BLaER1 treated with 17β-estradiol and CSF1 and Interleukin-3, amounts not matched to agents 10 nM and 100 nM (cell line): ENCODE measurements around the gene SHISA9.

Experiments
- H3K27ac ChIP-seq, 11 experiments: shearing (Covaris generic); formaldehyde crosslinking; 2 replicates each; pipeline ENCODE4 v1.8.1; 2022
- H3K27me3 ChIP-seq, 11 experiments: shearing (Covaris generic); formaldehyde crosslinking; 2 replicates each; pipeline ENCODE4 v1.8.1; 2022
- H3K36me3 ChIP-seq, 11 experiments: shearing (Covaris generic); formaldehyde crosslinking; 2 replicates each; pipeline ENCODE4 v1.8.1; 2022
- H3K4me1 ChIP-seq, 10 experiments: shearing (Covaris generic); formaldehyde crosslinking; 2 replicates each; pipeline ENCODE4 v1.8.1; 2022
- H3K4me2 ChIP-seq, 11 experiments: shearing (Covaris generic); formaldehyde crosslinking; 2 replicates each; pipeline ENCODE4 v1.8.1; 2022
- H3K4me3 ChIP-seq, 10 experiments: shearing (Covaris generic); formaldehyde crosslinking; 2 replicates each; pipeline ENCODE4 v1.8.1; 2022
- H3K9ac ChIP-seq, 11 experiments: shearing (Covaris generic); formaldehyde crosslinking; 2 replicates each; pipeline ENCODE4 v1.8.1; 2022
- H3K9me3 ChIP-seq, 11 experiments: shearing (Covaris generic); formaldehyde crosslinking; replicated peaks in 1 of 11; 2 replicates each; pipeline ENCODE4 v1.8.1; 2022
- H4K20me1 ChIP-seq, 11 experiments: shearing (Covaris generic); formaldehyde crosslinking; 2 replicates each; pipeline ENCODE4 v1.8.1; 2022
- Cebpa-rat ChIP-seq, 11 experiments: shearing (Covaris generic); IDR thresholded peaks; 2 replicates each; pipeline ENCODE4 v1.8.1; 2022

SHISA9 gene

DNA sequence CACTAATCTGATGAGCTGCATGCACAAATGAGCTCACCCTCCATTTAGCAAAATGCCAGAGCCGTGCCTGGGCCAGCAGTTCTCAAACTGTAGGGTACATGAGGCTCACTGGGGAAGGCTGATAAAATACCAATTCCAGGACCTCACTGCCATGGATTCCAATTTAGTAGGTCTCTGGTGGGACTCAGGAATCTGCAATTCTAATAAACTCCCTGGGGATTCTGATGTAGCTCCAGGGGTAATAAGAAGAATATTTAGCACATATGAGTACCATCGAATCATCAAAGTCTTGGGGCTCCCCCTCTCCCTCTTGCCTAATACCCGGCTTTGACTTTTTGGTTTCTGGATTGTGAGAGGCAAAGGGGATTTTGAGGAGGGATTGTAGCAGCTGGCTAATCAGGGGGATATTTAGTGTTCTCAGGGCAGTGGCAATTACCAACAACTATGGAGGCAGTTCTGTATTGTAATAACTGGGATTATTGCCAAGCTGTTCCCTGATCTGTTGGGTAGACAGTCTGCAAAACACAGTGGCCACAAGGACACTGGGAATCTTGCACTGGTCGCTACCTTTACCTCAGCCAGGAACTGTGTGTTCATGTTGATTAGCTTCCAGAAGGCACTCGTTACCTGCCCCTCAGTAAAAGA lies 140.4 kb downstream of the SHISA9 start:
- TF ChIP-seq Cebpa-rat (IDR thresholded peaks at IDR 0.05) = no peak
- no peak overlapping the region for H3K4me3 ChIP-seq
- no peak overlapping the region for H3K4me2 ChIP-seq
- H3K27me3 ChIP-seq = no peaks in the 10 kb centered on the region
- H3K9me3 ChIP-seq = peaks cover 0 to 11% (median 0%) of the 10 kb centered on the region in 11 experiments; a peak in 4 of 22 replicates
- H3K36me3 ChIP-seq = no peaks in the 10 kb centered on the region
- no peaks in the 10 kb centered on the region for H4K20me1 ChIP-seq
- H3K9ac ChIP-seq = no peak overlapping the region
- no peaks in the 10 kb centered on the region for H3K4me1 ChIP-seq
- no peak overlapping the region for H3K27ac ChIP-seq

DNA sequence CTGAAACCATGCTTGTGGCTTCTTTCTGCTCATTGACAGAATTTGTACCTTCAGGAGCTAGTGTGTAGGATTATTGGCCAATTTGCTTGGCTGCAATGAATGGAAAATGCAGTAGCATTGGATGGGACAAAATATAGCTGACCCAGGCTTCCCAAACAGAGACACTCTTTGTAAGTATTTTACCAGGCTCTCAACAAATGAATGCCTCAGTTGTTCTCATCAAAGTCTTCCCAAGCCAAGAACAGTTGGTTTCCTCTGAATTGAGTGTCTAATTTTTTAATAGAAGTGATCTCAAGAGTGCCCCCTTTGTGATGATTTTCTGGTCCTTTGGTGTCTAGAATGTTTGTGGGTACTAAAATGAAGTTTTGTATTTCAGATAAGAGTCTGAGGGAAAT lies 140.9 kb downstream of the SHISA9 start:
- no peak for TF ChIP-seq Cebpa-rat (IDR thresholded peaks at IDR 0.05)

DNA sequence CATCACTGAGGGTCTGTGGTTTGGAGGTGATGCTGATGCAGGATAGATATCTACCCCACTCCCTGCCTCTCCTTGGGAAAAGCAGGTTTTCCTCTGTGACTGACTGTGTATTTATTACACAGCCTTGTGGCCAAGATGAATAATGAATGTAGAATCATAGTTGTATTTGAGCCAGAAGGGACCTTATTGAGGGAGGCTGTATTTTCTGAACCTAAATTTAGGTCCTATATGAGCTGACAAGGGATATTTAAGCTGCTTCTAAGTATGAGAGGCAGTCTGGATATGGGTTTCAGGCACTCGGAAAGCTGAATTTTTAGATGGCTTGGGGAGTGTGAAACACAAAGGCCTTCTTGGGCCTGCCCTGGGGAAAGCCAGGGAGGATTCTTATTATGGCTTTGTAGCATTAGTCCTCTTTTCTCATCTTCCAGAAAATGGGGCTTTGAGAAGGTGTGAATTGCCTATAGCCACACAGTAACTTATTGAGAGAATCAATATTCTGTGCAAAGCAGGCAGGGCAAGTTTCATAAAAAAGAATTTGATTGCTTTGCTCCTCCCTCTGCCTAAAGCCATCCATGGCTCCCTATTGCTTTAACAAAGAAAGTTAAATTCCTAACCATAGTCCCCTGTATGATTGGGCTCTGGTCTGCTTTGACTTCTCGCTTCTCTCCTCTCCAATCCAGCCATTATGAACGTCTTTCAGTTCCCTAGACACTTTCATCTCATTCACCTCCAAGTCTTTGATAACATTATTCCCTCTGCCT lies 144.8 kb downstream of the SHISA9 start:
- no peak for TF ChIP-seq Cebpa-rat (IDR thresholded peaks at IDR 0.05)

More for the DNA sequence above, 140.9 kb downstream of the SHISA9 start:
- Histone ChIP-seq H3K4me3 (no peak overlapping the region), H3K27me3 (no peaks in the 10 kb centered on the region), H3K4me2 (no peak overlapping the region), H3K36me3 (no peaks in the 10 kb centered on the region), H3K4me1 (no peaks in the 10 kb centered on the region), H3K9me3 (peaks cover 0 to 11% (median 0%) of the 10 kb centered on the region in 11 experiments; a peak in 4 of 22 replicates), H3K9ac (no peak overlapping the region), H3K27ac (no peak overlapping the region), H4K20me1 (no peaks in the 10 kb centered on the region)

DNA sequence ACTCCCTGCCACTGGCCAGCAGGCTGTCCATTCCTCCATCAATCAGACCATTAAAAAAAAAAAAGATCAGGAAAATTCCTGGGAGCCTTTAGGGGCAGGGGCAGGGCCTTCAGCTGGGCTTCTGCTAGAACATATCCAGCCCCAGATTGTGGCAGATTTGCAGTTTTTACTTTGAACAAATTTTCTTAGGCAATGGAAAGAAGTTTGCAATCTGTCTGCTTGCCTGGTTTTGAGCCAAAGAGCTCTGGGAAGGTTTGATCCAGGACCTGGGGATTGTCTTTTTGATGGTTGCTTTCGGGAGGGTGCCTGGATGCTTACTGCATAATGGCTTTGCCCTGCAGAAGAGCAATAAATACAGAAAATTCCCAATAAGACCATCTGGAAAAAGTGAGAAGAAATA lies 145.9 kb downstream of the SHISA9 start:
- H3K9me3 ChIP-seq = peaks cover 6 to 21% (median 13%) of the 10 kb centered on the region in 11 experiments; a peak in 21 of 22 replicates
- H4K20me1 ChIP-seq = no peaks in the 10 kb centered on the region
- H3K27me3 ChIP-seq = no peaks in the 10 kb centered on the region
- no peak overlapping the region for H3K27ac ChIP-seq
- H3K36me3 ChIP-seq = no peaks in the 10 kb centered on the region
- no peak overlapping the region for H3K4me3 ChIP-seq
- no peak overlapping the region for H3K9ac ChIP-seq
- no peak overlapping the region for H3K4me2 ChIP-seq
- no peaks in the 10 kb centered on the region for H3K4me1 ChIP-seq
- no peak for TF ChIP-seq Cebpa-rat (IDR thresholded peaks at IDR 0.05)

More for the DNA sequence above, 144.8 kb downstream of the SHISA9 start:
- Histone ChIP-seq H3K27ac (no peak overlapping the region), H3K4me3 (no peak overlapping the region), H3K27me3 (no peaks in the 10 kb centered on the region), H3K4me1 (no peaks in the 10 kb centered on the region), H3K9ac (no peak overlapping the region), H3K9me3 (peaks cover 6 to 21% (median 13%) of the 10 kb centered on the region in 11 experiments; a peak in 21 of 22 replicates), H4K20me1 (no peaks in the 10 kb centered on the region), H3K36me3 (no peaks in the 10 kb centered on the region), H3K4me2 (no peak overlapping the region)

DNA sequence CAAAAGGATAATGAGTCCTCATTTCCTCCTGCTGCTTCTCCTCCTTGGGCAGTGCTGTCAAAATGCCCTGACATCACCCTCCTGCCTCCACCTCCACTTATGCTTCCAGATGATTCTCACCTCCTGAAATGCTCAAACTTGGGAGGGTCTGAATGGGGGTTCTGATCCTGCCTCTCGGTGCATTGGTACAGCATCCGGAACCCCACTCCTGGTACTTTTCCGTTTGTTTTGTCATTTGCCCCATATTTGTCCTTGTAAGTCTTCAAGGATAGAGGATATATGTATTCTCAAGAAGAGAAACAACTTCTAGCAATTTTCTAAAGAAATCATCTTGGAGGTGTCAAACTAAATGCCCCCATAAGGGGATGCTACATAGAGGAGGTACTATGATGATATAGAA lies 148.3 kb downstream of the SHISA9 start:
- no peaks in the 10 kb centered on the region for H4K20me1 ChIP-seq
- H3K9me3 ChIP-seq = peaks cover 6 to 21% (median 13%) of the 10 kb centered on the region in 11 experiments; a peak in 21 of 22 replicates
- TF ChIP-seq Cebpa-rat (IDR thresholded peaks at IDR 0.05) = no peak
- no peaks in the 10 kb centered on the region for H3K4me1 ChIP-seq
- H3K27ac ChIP-seq = no peak overlapping the region
- H3K27me3 ChIP-seq = no peaks in the 10 kb centered on the region
- H3K4me2 ChIP-seq = no peak overlapping the region
- H3K4me3 ChIP-seq = no peak overlapping the region
- H3K9ac ChIP-seq = no peak overlapping the region
- no peaks in the 10 kb centered on the region for H3K36me3 ChIP-seq

DNA sequence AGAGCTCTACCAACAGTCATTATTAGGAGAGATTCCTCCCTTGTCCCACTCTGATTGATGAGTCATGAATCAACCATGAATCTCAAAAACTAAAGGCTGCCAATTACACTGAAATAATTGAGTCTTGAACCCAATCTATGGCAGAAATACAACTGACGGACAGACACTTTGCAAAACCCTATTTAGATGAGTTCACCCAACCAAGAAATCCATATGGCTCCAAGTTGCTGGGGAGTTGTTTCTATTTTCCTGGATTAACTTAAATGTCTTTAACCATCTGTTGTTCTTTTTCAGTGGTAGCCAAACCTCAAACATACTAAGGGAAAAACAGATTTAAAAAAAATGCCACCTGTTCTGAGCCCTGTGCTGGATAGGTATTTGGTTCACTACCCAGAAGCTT lies 151.0 kb downstream of the SHISA9 start:
- no peak overlapping the region for H3K4me3 ChIP-seq
- no peaks in the 10 kb centered on the region for H3K4me1 ChIP-seq
- H3K36me3 ChIP-seq = no peaks in the 10 kb centered on the region
- H4K20me1 ChIP-seq = no peaks in the 10 kb centered on the region
- H3K9ac ChIP-seq = no peak overlapping the region
- no peak overlapping the region for H3K27ac ChIP-seq
- no peak overlapping the region for H3K4me2 ChIP-seq
- H3K9me3 ChIP-seq = peaks cover 6 to 21% (median 13%) of the 10 kb centered on the region in 11 experiments; a peak in 21 of 22 replicates
- no peaks in the 10 kb centered on the region for H3K27me3 ChIP-seq
- TF ChIP-seq Cebpa-rat (IDR thresholded peaks at IDR 0.05) = no peak

DNA sequence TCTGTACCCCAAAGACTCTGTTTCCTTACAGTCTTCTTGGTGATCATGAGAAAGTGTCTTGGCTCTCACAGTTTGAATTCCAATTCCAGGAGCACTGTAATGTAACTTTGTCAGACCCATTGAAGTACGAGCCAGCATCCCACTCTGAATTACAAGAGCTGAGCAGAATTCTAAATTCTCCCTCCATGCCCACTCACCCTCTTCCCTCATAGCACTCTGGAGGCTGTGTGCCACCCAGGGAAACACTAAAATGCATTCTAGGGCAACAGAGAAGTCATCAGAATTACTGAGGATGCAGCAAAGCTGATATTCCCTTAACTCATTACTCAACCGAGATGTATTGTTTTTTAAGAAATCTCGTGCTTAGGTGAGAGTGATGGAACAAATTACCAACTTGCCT lies 154.1 kb downstream of the SHISA9 start:
- no peaks in the 10 kb centered on the region for H3K4me1 ChIP-seq
- no peak for TF ChIP-seq Cebpa-rat (IDR thresholded peaks at IDR 0.05)

DNA sequence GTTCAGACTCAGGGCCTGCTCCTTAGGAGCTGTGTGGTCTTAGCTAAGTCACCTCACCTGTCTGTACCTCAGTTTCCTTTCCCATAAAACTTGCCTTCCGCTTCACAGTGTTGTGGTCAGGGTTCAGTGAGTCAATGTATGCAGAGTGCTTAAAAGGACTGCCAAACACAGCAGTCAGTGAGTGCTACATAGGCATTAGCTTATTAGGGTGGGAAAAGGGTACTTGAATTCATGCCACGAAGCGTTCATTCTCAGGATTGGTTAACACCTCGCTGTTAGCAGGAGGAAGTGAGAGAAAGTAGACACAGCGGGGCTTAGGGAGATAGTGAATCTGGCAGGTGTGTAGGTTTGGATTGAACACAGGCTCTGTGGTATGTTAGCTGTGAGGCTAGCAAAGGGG lies 155.2 kb downstream of the SHISA9 start:
- Histone ChIP-seq H3K27ac (no peak overlapping the region), H3K9me3 (no peaks in the 10 kb centered on the region), H3K27me3 (no peaks in the 10 kb centered on the region), H3K4me2 (no peak overlapping the region), H4K20me1 (no peaks in the 10 kb centered on the region), H3K4me1 (no peaks in the 10 kb centered on the region), H3K4me3 (no peak overlapping the region), H3K36me3 (no peaks in the 10 kb centered on the region), H3K9ac (no peak overlapping the region)
- TF ChIP-seq Cebpa-rat (IDR thresholded peaks at IDR 0.05) = no peak

More for the DNA sequence above, 154.1 kb downstream of the SHISA9 start:
- Histone ChIP-seq H3K4me3 (no peak overlapping the region), H4K20me1 (no peaks in the 10 kb centered on the region), H3K9ac (no peak overlapping the region), H3K27me3 (no peaks in the 10 kb centered on the region), H3K27ac (no peak overlapping the region), H3K36me3 (no peaks in the 10 kb centered on the region), H3K4me2 (no peak overlapping the region), H3K9me3 (peaks cover 0 to 7% (median under 1%) of the 10 kb centered on the region in 11 experiments; a peak in 5 of 22 replicates)

DNA sequence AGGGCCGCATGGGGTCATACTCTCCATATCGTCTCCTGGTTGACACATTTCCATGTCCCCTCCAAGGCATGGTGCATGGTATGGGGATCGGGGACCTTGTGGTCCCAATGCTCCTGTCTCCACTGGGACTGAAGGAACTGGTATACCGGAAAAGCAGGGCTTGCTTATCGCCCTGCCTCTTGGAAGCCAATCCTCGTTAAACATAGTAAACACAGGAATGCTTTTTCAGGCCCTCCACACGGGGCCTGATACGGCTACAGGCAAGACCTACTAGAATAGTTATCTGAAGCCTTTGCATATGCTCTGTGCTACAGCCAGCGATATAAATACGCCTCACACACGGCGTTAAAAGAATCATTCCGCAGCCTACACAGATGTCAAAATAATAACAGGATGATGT lies 159.5 kb downstream of the SHISA9 start:
- no peaks in the 10 kb centered on the region; a peak in 1 of 22 replicates for H4K20me1 ChIP-seq
- H3K36me3 ChIP-seq = no peaks in the 10 kb centered on the region
- H3K9ac ChIP-seq = no peak overlapping the region
- H3K4me1 ChIP-seq = no peaks in the 10 kb centered on the region
- no peak overlapping the region for H3K27ac ChIP-seq
- H3K4me2 ChIP-seq = no peak overlapping the region
- no peak for TF ChIP-seq Cebpa-rat (IDR thresholded peaks at IDR 0.05)
- no peaks in the 10 kb centered on the region for H3K27me3 ChIP-seq
- H3K9me3 ChIP-seq = no peaks in the 10 kb centered on the region
- no peak overlapping the region for H3K4me3 ChIP-seq
